Stimulated activated naive CD4-positive, alpha-beta T cell treated with Interleukin-2 at 50 U/mL for 16 hours (primary cell): Measurements from ENCODE around the gene RGS8.
"Not testable (repeated sequence)": the region's sequence is repeated elsewhere in the genome, so short reads cannot be mapped to it uniquely, and the experiment has no call there.

ENCODE experiments used
- DNase-seq: peaks from one replicate; lab custom pipeline; 2025; lab: John Stamatoyannopoulos, UW

RGS8 gene

DNA sequence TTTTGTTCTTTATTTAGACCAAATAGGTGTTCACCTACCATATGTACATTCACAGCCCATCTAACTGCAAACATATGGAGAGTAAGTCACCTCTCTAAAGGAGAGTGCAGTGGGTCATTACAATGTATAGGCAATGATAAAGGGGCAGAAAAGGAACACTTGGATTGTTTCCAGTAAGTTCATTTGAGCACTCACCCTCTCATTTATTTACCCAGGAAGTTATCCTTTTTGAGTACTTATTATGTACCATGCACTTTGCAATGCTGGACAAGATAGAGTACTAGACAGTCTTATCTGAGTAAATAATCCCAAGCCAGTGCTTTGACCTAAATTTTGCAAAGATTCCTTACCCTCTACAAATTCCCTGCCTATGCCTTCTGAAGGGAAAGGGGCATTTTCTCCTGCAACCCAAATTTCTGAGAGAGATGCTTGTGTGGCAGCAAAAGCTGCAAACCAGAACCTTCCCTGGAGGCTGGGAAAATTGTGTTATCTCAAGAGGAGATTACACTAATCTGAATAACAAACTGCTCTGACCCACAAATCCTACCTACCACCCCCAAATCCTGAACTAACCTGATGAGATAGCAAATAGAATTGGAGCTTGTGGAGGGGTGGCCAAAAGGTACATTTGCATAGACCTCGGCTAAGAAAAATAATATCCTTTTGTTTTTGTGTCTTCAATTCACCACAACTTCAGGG lies 18.6 kb upstream of the RGS8 start:
- DNase-seq: no peak

- DNase-seq: no peak
These were observed 15.9 kb upstream of the RGS8 start for GRCh38 chr1:182700351-182700709.

DNA sequence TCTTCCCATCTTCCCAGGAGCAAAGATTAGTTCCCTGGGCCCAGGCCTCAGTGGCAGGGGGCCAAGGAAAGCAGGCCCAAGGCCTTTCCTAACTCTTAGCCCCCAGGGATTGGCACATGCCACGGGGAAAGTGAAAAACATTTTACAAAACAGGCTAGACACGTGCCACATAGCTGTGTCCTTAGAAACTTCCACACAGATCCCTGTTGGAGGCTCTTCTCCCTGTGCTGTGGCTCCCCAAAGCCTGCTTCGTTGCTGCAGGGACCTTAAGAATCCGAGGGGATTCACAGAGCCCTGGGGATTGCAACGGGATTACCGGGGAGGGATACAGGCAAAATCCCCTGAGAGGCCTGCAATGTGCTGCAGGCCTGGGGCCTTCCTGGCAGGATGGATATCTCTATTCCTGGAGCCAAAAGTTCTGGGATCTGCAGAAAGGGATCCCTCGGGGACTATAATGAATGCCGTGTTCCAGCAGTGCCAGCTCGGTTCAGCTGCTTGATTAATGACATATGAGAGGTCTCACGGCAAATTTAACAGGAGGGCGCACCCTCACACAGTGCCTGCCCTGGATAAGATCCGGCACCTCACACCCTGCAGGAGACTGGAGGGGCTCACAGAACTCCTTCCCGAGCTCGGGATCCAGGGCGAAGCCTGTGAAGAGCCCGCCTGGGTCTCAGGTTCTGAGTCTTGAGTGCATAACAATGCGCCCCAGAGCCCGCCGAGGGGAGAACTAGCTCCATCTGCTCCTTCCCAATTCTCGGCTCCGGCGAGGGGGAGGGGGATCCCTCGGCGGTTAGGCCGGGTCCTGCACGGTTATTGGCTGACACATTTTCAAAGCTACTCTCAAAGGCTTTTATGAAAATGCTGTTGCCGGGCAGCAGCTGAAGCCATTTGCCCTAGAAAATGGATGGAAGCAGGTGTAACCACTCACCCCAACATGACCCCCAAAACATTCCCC lies 15.3 kb upstream of the RGS8 start:
- no peak for DNase-seq

DNA sequence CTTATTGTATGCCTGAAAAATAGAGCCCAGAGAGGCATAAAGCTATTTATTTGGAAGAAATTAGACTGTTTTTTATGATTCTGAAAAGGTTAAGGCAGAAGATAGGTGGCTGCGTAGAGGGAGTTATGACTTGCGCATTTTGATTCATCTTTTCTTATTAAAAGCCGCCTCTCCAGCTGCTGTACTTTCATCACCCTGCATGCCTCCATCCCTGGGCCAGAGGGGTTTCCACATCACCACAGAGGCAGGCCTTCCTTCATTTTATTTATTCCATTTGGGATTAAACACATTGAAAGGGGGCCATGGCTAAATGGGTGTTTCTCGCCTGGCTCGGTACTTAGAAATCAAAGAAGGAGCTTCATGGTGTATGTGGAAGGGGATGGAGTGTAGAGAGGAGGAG lies 14.6 kb upstream of the RGS8 start:
- no peak for DNase-seq

GRCh38 chr1:182693139-182693538 lies 8.8 kb upstream of the RGS8 start:
- DNase-seq: not testable (repeated sequence)

GRCh38 chr1:182690886-182691443 lies 6.6 kb upstream of the RGS8 start:
- DNase-seq: no peak

GRCh38 chr1:182688436-182689205 lies 4.2 kb upstream of the RGS8 start:
- DNase-seq: no peak

GRCh38 chr1:182687361-182687760 lies 3.0 kb upstream of the RGS8 start:
- no peak for DNase-seq

DNA sequence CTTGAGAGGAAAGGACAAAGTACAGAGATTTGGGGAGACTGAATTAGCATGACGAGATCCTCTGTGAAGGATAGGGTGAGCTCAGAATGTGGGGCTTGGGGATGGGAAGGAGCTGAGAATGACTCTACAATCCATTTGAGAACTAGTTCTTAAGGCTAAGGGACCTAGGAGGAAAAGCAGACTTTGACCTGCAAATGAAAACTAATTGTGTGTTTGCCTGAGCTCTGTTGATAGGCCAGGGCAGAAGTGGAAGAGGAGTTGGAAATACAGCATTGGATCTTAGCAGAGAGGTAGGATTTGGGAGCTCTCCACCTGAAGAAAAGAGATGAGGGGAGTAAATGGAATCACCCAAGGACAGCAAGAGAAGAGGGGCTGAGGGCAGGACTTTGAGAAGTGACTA lies 2.1 kb upstream of the RGS8 start:
- no peak for DNase-seq

- no peak for DNase-seq
These were observed 828 bp upstream of the RGS8 start for GRCh38 chr1:182685215-182685614.

- DNase-seq: no peak
These were observed 1.4 kb downstream of the RGS8 start for GRCh38 chr1:182682898-182683501.

DNA sequence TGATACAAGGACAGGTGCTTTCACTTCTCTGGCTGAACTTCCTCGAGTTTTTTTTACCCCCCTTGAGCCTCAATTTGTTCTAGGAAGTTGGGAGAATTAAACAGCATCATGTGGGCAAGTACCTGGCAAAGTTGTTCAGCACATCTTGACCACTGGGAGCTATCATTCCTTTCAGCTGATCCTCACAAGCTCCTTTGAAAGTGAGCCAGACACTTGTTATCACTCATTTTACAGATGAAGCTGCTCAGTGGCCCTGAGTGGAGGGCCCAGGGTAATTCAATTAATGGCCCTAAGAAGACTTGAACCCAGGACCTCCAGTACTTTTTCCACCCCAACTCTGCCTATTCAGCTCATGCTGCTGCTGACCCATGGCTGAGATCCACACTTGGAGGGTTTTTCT lies 2.0 kb downstream of the RGS8 start:
- no peak for DNase-seq

- DNase-seq: no peak
These were observed 2.8 kb downstream of the RGS8 start for GRCh38 chr1:182681568-182681912.

- DNase-seq: no peak
These were observed 3.4 kb downstream of the RGS8 start for GRCh38 chr1:182680901-182681567.

GRCh38 chr1:182680408-182680807 lies 4.0 kb downstream of the RGS8 start:
- no peak for DNase-seq

GRCh38 chr1:182679684-182680083 lies 4.7 kb downstream of the RGS8 start:
- no peak for DNase-seq

GRCh38 chr1:182677397-182678098 lies 6.8 kb downstream of the RGS8 start:
- no peak for DNase-seq

DNA sequence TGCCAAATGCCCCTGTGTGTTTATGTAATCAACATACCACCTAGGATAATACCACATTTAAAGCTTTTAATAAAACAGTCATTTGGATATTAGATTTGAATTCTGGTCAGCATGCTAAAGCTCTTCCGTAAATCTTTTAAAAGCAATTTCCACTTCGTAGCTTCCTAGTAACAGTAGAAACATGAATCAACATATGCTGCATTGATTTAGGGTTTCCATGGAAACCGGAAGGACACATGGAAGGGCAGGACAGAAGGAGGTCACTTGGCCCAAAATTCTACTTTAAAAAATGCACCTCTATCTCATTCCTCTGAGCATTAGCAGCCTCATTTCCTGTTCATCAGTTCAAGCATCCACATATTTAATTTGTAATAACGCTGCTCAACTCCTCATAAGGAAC lies 8.1 kb downstream of the RGS8 start:
- no peak for DNase-seq

GRCh38 chr1:182674346-182675246 lies 9.8 kb downstream of the RGS8 start:
- no peak for DNase-seq

DNA sequence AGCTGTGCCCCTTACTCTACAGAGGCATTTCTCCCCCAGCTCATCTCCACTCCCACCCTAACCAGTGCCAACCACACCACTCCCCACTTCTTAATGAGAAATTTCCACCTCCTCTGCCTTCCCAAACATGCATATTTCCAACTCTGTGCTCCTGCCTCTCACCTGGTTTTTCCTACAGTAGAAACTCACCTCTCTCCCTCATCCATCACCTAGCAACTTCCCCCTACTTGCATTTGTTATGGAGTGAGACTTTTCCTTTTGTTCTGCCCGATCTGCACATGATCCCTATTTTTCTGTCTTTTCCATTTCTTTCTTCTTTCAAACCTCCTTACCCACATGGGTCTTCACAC lies 11.9 kb downstream of the RGS8 start:
- DNase-seq: no peak
